ENCODE results near the gene ATG2A.

The ATG2A gene

GRCh38 chr11:64857485-64857884, 59.5 kb downstream of the ATG2A start:
- Histone ChIP-seq H3K4me1 (ENCODE audit: control insufficient read depth, insufficient read depth, low read length, poor library complexity, severe bottlenecking) (peaks cover 94% of the 10 kb centered on the region), H3K4me3 (ENCODE audit: insufficient read depth, low read depth, low read length, poor library complexity, severe bottlenecking) (no peak overlapping the region), H3K27ac (ENCODE audit: insufficient read depth, low read length, poor library complexity, severe bottlenecking) (peak overlapping the region; percentile 74), H3K27me3 (replicated peaks; ENCODE audit: control insufficient read depth, insufficient read depth, low read length, poor library complexity, severe bottlenecking) (no peaks in the 10 kb centered on the region), H3K36me3 (ENCODE audit: control insufficient read depth, insufficient read depth, low read length) (peaks cover 40% of the 10 kb centered on the region), H3K9me3 (ENCODE audit: control insufficient read depth, low read length) (no peaks in the 10 kb centered on the region)
- no peak for DNase-seq

- Histone ChIP-seq H3K9me3 (ENCODE audit: control insufficient read depth, low read length) (no peaks in the 10 kb centered on the region), H3K27me3 (replicated peaks; ENCODE audit: control insufficient read depth, insufficient read depth, low read length, poor library complexity, severe bottlenecking) (no peaks in the 10 kb centered on the region), H3K36me3 (ENCODE audit: control insufficient read depth, insufficient read depth, low read length) (peaks cover 46% of the 10 kb centered on the region), H3K27ac (ENCODE audit: insufficient read depth, low read length, poor library complexity, severe bottlenecking) (peak overlapping the region; percentile 81), H3K4me1 (ENCODE audit: control insufficient read depth, insufficient read depth, low read length, poor library complexity, severe bottlenecking) (peaks cover 94% of the 10 kb centered on the region), H3K4me3 (ENCODE audit: insufficient read depth, low read depth, low read length, poor library complexity, severe bottlenecking) (peak overlapping the region; percentile 10)
- peak in 1 of 3 donors; percentile 47 for DNase-seq
Measured at GRCh38 chr11:64856382-64857227, 60.4 kb downstream of the ATG2A start.

- Histone ChIP-seq H3K27me3 (replicated peaks; ENCODE audit: control insufficient read depth, insufficient read depth, low read length, poor library complexity, severe bottlenecking) (no peaks in the 10 kb centered on the region), H3K4me1 (ENCODE audit: control insufficient read depth, insufficient read depth, low read length, poor library complexity, severe bottlenecking) (peaks cover 96% of the 10 kb centered on the region), H3K4me3 (ENCODE audit: insufficient read depth, low read depth, low read length, poor library complexity, severe bottlenecking) (no peak overlapping the region), H3K36me3 (ENCODE audit: control insufficient read depth, insufficient read depth, low read length) (peaks cover 47% of the 10 kb centered on the region), H3K9me3 (ENCODE audit: control insufficient read depth, low read length) (no peaks in the 10 kb centered on the region), H3K27ac (ENCODE audit: insufficient read depth, low read length, poor library complexity, severe bottlenecking) (peak overlapping the region; percentile 81)
- DNase-seq: no peak
Measured at GRCh38 chr11:64855596-64856304, 61.3 kb downstream of the ATG2A start.

GRCh38 chr11:64854534-64855502, 62.2 kb downstream of the ATG2A start:
- no peaks in the 10 kb centered on the region for H3K9me3 ChIP-seq (ENCODE audit: control insufficient read depth, low read length)
- H3K27me3 ChIP-seq (replicated peaks; ENCODE audit: control insufficient read depth, insufficient read depth, low read length, poor library complexity, severe bottlenecking): no peaks in the 10 kb centered on the region
- DNase-seq: peak in 2 of 3 donors; percentile 52 to 53
- H3K4me1 ChIP-seq (ENCODE audit: control insufficient read depth, insufficient read depth, low read length, poor library complexity, severe bottlenecking): peaks cover 94% of the 10 kb centered on the region
- peak overlapping the region; percentile 81 for H3K27ac ChIP-seq (ENCODE audit: insufficient read depth, low read length, poor library complexity, severe bottlenecking)
- H3K4me3 ChIP-seq (ENCODE audit: insufficient read depth, low read depth, low read length, poor library complexity, severe bottlenecking): no peak overlapping the region
- H3K36me3 ChIP-seq (ENCODE audit: control insufficient read depth, insufficient read depth, low read length): peaks cover 47% of the 10 kb centered on the region

- Histone ChIP-seq H3K4me3 (ENCODE audit: insufficient read depth, low read depth, low read length, poor library complexity, severe bottlenecking) (peak overlapping the region; percentile 26), H3K4me1 (ENCODE audit: control insufficient read depth, insufficient read depth, low read length, poor library complexity, severe bottlenecking) (peaks cover 90% of the 10 kb centered on the region), H3K27ac (ENCODE audit: insufficient read depth, low read length, poor library complexity, severe bottlenecking) (peak overlapping the region; percentile 81), H3K36me3 (ENCODE audit: control insufficient read depth, insufficient read depth, low read length) (peaks cover 47% of the 10 kb centered on the region), H3K27me3 (replicated peaks; ENCODE audit: control insufficient read depth, insufficient read depth, low read length, poor library complexity, severe bottlenecking) (no peaks in the 10 kb centered on the region), H3K9me3 (ENCODE audit: control insufficient read depth, low read length) (no peaks in the 10 kb centered on the region)
- DNase-seq: no peak
Measured at GRCh38 chr11:64854157-64854533, 62.9 kb downstream of the ATG2A start.

- Histone ChIP-seq H3K27me3 (replicated peaks; ENCODE audit: control insufficient read depth, insufficient read depth, low read length, poor library complexity, severe bottlenecking) (no peaks in the 10 kb centered on the region), H3K4me3 (ENCODE audit: insufficient read depth, low read depth, low read length, poor library complexity, severe bottlenecking) (peak overlapping the region; percentile 26), H3K9me3 (ENCODE audit: control insufficient read depth, low read length) (no peaks in the 10 kb centered on the region), H3K27ac (ENCODE audit: insufficient read depth, low read length, poor library complexity, severe bottlenecking) (peak overlapping the region; percentile 81), H3K4me1 (ENCODE audit: control insufficient read depth, insufficient read depth, low read length, poor library complexity, severe bottlenecking) (peaks cover 90% of the 10 kb centered on the region), H3K36me3 (ENCODE audit: control insufficient read depth, insufficient read depth, low read length) (peaks cover 47% of the 10 kb centered on the region)
- no peak for DNase-seq
Measured at GRCh38 chr11:64853709-64854108, 63.3 kb downstream of the ATG2A start.

- H3K4me3 ChIP-seq (ENCODE audit: insufficient read depth, low read depth, low read length, poor library complexity, severe bottlenecking): peak overlapping the region; percentile 26
- peaks cover 47% of the 10 kb centered on the region for H3K36me3 ChIP-seq (ENCODE audit: control insufficient read depth, insufficient read depth, low read length)
- H3K9me3 ChIP-seq (ENCODE audit: control insufficient read depth, low read length): no peaks in the 10 kb centered on the region
- peak overlapping the region; percentile 81 for H3K27ac ChIP-seq (ENCODE audit: insufficient read depth, low read length, poor library complexity, severe bottlenecking)
- DNase-seq: no peak
- H3K27me3 ChIP-seq (replicated peaks; ENCODE audit: control insufficient read depth, insufficient read depth, low read length, poor library complexity, severe bottlenecking): no peaks in the 10 kb centered on the region
- H3K4me1 ChIP-seq (ENCODE audit: control insufficient read depth, insufficient read depth, low read length, poor library complexity, severe bottlenecking): peaks cover 91% of the 10 kb centered on the region
Measured at GRCh38 chr11:64852804-64853509, 64.1 kb downstream of the ATG2A start.

- Histone ChIP-seq H3K27ac (ENCODE audit: insufficient read depth, low read length, poor library complexity, severe bottlenecking) (peak overlapping the region; percentile 81), H3K27me3 (replicated peaks; ENCODE audit: control insufficient read depth, insufficient read depth, low read length, poor library complexity, severe bottlenecking) (no peaks in the 10 kb centered on the region), H3K9me3 (ENCODE audit: control insufficient read depth, low read length) (no peaks in the 10 kb centered on the region), H3K4me1 (ENCODE audit: control insufficient read depth, insufficient read depth, low read length, poor library complexity, severe bottlenecking) (peaks cover 86% of the 10 kb centered on the region), H3K4me3 (ENCODE audit: insufficient read depth, low read depth, low read length, poor library complexity, severe bottlenecking) (no peak overlapping the region), H3K36me3 (ENCODE audit: control insufficient read depth, insufficient read depth, low read length) (peaks cover 45% of the 10 kb centered on the region)
- DNase-seq: no peak
Measured at GRCh38 chr11:64851831-64852351, 65.1 kb downstream of the ATG2A start.

- H3K9me3 ChIP-seq (ENCODE audit: control insufficient read depth, low read length): no peaks in the 10 kb centered on the region
- H3K27ac ChIP-seq (ENCODE audit: insufficient read depth, low read length, poor library complexity, severe bottlenecking): peak overlapping the region; percentile 81
- peaks cover 78% of the 10 kb centered on the region for H3K4me1 ChIP-seq (ENCODE audit: control insufficient read depth, insufficient read depth, low read length, poor library complexity, severe bottlenecking)
- no peak overlapping the region for H3K4me3 ChIP-seq (ENCODE audit: insufficient read depth, low read depth, low read length, poor library complexity, severe bottlenecking)
- H3K27me3 ChIP-seq (replicated peaks; ENCODE audit: control insufficient read depth, insufficient read depth, low read length, poor library complexity, severe bottlenecking): no peaks in the 10 kb centered on the region
- H3K36me3 ChIP-seq (ENCODE audit: control insufficient read depth, insufficient read depth, low read length): peaks cover 37% of the 10 kb centered on the region
- DNase-seq: peak; percentile 60 to 61 (median 60)
Measured at GRCh38 chr11:64850979-64851567, 65.9 kb downstream of the ATG2A start.
